NCI-H2029 treated with DMSO at 0.1 percent for 48 hours (cell line): ENCODE measurements around the gene SUSD4.

Experiments
- DNase-seq: peaks from one replicate; lab custom pipeline; 2025; lab: John Stamatoyannopoulos, UW

The SUSD4 gene

DNA sequence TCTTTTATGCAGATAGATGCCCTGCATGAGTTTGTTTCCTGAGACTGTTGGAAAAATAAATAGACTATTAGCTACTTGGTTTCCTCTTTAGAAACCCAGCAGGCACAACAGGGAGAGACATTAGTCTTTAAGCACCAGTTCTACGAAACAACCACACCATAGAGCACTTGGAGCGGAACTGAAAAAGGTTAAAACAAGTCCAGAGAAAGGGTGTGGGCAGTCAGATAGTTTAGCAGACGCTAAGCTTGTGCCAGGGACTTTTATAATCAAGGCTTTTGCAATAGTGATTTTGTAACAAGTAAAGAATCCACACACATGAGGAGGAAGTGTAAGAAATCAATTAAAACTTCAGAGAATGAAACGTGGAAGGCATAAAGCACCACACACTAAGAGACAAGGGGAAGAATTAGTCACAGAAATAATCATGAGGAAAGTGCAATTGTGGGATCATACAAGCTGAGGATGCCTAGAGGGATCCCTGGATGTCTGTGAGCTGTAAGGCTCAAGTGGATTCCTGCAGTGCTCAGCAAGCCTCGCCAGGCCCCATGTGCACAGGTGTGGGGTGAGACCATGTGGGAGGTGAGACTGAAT lies 183.2 kb downstream of the SUSD4 start:
- no peak for DNase-seq

DNA sequence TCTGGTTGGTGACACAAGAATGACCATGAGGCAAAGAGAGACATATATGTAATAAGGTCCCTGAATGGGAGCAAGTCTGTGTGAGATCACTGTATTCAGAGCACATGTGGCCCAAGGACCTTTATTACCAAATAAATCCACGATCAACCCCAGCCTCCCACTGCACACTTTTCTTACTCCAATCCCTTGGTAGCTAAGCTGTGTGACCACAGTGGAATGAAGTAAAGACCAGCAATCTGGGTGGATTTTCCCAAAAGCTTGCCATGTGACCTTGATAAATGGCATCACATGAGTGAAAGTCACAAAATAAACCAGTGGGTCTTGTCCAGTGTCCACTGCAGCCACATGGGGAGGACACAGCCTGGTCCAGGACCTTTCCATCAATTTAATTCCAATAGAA lies 184.2 kb downstream of the SUSD4 start:
- DNase-seq = no peak

DNA sequence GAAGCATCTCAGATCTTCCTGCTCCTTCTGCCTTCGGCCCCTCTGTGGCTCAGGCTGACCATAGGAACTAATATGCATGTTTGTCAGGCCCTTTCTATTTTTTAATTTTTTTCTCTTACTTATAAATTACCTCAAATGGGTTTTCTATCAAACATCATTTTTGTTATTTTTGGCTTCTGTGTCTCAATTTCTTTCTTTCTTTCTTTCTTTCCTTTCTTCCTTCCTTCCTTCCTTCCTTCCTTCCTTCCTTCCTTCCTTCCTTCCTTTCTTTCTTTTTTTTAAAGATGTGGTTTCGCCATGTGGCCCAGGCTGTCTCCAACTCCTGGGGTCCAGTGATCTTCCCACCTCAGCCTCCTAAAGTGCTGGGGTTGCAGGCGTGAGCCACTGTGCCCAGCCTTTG lies 184.7 kb downstream of the SUSD4 start:
- DNase-seq = no peak

DNA sequence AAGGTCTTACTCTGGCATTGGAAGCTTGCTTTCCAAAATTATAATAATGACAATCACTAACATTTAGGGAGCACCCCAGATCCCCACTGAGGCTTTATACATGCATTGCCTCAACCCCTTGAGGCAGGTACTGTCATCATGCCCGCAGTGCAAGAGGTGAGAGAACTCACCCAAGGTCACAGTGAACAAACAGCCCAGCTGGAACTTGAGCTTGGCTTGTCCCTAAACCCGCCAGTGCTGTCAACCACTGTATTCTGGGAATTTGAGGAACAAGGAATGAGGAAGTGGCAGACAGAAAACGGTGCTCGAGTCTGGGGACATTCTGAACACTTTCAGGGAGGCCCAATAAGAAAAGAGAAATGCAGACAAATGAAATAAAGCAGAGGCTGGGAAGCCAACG lies 186.3 kb downstream of the SUSD4 start:
- DNase-seq = no peak

DNA sequence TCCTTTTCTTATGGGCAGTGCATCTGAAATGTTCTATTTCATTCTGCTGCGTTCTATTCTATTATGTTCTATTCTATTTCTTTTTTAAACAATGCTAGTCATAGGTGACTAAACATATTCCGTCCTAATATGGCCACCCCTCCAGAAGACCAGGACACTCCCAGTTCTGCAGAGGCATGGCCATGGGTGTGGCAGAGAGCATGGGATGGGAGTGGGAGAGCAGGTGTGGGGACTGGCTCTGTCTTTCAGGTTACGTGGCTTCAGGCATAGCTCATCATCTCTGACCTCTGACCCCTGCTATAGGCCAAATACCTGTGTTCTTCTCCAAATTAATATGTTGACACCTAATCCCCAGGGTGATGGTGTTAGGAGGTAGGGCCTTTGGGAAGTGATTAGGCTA lies 187.5 kb downstream of the SUSD4 start:
- no peak for DNase-seq

DNA sequence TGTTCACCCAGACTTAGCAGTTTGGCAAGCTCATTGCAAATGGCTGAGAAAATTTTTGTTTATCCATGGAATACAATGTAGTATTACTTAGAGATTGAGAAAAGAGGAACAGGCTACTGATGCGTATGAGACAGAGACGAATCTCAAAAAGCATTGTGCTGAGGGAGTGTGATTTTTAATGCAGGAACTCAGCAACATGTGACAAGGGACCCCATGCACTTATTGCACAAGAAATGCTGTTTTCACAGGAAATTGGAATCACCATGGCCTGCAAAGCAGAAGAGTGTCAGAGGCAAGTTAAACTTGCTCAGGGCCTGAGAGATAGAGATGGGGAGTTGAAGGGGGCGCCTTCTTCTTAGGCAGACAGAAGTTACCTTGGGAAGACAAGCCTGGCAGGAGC lies 188.3 kb downstream of the SUSD4 start:
- no peak for DNase-seq

DNA sequence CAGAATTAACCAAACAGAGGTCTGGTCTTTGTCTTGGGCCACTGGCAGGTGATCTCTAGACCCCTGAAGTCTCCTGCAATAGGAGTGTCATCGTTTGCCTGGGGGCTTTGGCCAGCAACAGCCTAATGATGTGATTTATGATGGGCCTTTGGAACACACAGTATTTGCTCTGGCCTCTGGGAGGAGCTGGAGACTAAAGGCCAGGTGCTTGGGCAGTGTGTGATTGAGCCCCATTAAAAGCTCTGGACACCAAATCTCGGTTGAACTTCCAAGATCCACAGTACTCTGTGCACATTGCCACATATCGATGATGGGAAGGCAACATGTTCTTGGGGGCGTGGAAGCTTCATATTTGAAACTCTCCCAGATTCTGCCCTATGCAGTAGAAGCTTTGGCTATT lies 188.9 kb downstream of the SUSD4 start:
- DNase-seq = no peak
